NCI-H2107 treated with DMSO at 0.1 percent for 48 hours (cell line): ENCODE data around the gene ARMC9.
A peak's percentile ranks its signal among the peaks of the same experiment; 100 is the strongest.
"Not testable (repeated sequence)": the region's sequence is repeated elsewhere in the genome, so short reads cannot be mapped to it uniquely, and the experiment has no call there.

Experiments
- DNase-seq: peaks from one replicate; lab custom pipeline; 2025; ENCODE audit not compliant: unreplicated experiment; lab: John Stamatoyannopoulos, UW

ARMC9 gene, protein sequence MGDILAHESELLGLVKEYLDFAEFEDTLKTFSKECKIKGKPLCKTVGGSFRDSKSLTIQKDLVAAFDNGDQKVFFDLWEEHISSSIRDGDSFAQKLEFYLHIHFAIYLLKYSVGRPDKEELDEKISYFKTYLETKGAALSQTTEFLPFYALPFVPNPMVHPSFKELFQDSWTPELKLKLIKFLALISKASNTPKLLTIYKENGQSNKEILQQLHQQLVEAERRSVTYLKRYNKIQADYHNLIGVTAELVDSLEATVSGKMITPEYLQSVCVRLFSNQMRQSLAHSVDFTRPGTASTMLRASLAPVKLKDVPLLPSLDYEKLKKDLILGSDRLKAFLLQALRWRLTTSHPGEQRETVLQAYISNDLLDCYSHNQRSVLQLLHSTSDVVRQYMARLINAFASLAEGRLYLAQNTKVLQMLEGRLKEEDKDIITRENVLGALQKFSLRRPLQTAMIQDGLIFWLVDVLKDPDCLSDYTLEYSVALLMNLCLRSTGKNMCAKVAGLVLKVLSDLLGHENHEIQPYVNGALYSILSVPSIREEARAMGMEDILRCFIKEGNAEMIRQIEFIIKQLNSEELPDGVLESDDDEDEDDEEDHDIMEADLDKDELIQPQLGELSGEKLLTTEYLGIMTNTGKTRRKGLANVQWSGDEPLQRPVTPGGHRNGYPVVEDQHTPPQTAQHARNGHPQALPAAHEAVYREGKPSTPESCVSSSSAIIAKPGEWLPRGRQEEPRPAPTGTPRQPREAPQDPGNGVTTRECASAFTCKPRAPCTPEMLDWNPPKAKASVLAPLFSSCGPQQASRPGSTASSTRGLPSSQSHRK

GRCh38 chr2:231198291-231199173, at the start of gene ARMC9:
Gene ARMC9 (plus strand): TSS chr2:231198631. CDS start chr2:231206239, 7,608 bp downstream.
- peak; percentile 52 for DNase-seq

GRCh38 chr2:231152800-231153557, 45.5 kb upstream of the ARMC9 start:
- DNase-seq, result no peak

DNA sequence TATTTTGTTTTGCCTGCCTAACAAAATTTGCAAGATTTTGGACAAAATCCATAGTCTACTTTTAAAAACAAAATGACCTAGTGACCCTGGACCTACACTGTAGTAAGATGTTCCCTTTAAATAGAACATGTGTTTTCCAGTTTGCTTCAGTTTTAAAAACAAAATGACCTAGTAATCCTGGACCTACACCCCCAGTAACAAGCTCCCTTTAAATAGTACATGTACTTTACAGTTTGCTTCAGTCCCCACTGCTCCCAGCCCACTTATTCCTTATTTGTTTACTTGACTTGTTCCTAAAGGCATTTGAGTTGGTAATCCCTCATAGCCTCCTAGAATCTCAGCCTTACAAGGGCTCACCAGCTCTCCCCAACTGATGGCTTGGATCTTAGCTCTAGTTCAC, 39.1 kb upstream of the ARMC9 start:
- DNase-seq, result no peak

- DNase-seq, result no peak
Observed at GRCh38 chr2:231160701-231161100, 37.7 kb upstream of the ARMC9 start.

- no peak for DNase-seq
Observed at GRCh38 chr2:231161252-231161839, 37.1 kb upstream of the ARMC9 start.

- DNase-seq, result no peak
Observed at GRCh38 chr2:231161877-231162329, 36.5 kb upstream of the ARMC9 start.

DNA sequence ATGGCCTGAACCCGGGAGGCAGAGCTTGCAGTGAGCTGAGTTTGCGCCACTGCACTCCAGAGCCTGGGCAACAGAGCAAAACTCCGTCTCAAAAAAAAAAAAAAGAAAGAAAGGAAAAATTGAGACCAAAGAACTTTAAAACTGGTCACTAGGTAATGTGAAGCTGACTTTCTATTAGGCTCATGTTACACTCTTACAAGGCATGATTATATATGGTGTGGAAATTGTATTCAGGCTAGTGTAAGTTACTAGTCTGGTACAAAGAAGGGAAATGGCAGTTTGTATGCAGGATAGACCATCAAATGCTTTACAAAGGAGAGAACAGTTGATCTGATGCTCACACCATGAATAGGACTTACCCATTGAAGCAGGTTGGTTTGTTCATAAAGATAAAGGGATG, 35.4 kb upstream of the ARMC9 start:
- no peak for DNase-seq

- DNase-seq, result no peak
Observed at GRCh38 chr2:231163414-231164095, 34.9 kb upstream of the ARMC9 start.

DNA sequence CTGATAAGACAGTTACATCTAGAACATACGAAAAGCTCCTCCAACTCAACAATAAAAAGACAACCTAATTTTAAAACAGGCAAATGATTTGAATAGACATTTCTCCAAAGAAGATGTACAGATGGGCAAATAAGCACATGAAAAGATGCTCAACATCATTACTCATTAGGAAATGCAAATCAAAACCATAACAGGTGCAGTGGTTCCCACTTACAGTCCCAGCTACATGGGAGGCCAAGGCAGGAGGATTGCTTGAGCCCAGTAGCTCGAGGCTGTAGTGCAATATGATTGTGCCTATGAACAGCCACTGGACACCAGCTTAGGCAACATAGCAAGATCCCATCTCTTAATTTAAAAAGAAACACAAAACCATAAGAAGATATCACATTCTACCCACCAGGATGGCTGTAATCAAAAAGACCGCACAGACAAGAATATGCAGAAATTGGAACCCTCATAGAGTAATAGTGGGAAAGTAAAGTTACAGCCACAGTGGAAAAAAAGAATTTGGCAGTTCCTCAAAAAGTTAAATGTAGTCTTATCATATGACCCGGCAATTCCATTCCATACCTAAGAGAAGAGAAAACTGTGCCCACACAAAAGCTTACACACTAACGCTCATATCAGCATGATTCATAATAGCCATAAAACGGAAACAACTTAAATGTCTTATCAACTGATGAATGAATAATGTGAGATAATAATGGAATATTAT, 30.5 kb upstream of the ARMC9 start:
- no peak for DNase-seq

GRCh38 chr2:231168460-231169139, 29.8 kb upstream of the ARMC9 start:
- DNase-seq, result no peak

- DNase-seq, result no peak
Observed at GRCh38 chr2:231169488-231169887, 28.9 kb upstream of the ARMC9 start.

- DNase-seq, result no peak
Observed at GRCh38 chr2:231170055-231170454, 28.4 kb upstream of the ARMC9 start.

DNA sequence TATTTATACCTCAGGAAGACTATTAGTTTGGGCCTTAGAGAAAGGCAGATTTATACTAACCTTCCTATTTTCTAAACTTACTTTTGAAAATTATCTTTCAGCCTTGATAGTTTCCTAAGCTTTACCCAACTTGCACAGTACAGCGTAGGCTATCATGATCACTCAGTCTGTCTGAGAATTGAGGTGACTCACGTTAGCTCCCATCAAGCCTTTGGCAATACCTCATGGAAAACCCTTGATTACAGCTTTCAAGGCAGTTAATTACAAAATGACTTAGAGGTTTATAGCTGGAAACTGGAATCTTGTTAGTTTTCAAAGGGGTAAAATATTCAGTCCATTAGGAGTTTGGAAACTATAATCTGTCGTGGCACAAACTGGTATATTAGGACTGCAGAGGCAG, 26.4 kb upstream of the ARMC9 start:
- DNase-seq, result no peak

GRCh38 chr2:231174211-231174651, 24.2 kb upstream of the ARMC9 start:
- no peak for DNase-seq

GRCh38 chr2:231176066-231176465, 22.4 kb upstream of the ARMC9 start:
- no peak for DNase-seq

- DNase-seq, result no peak
Observed at GRCh38 chr2:231177156-231178025, 21.0 kb upstream of the ARMC9 start.

GRCh38 chr2:231178805-231179204, 19.6 kb upstream of the ARMC9 start:
- DNase-seq, result not testable (repeated sequence)
